HG02588 (cell line): ENCODE results near the gene DACH1.

Source experiments
- ATAC-seq: cut with Tn5 transposase; IDR thresholded peaks from one replicate; pipeline ENCODE4 v1.9.1; 2021; ENCODE audit warnings: mild to moderate bottlenecking, moderate library complexity; ENCODE audit not compliant: unreplicated experiment

The DACH1 gene

DNA sequence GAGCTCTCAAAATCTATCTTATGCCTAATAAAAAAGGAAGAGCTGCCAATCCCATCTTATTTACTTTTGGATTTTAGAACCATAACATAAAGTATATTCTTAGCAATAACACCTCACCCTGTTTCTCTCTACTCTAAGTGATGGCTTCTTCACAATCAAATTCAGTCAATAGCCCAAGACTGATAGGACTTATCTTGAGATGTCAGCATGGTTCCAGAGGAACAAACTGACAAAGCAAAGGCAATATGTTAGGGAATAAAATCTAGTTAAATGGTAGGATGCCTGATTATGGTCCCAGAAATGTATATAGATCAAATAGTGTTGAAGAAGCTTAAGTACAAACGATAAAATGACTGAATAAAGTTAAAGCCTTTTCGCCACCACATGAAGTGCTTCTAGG, 36.3 kb downstream of the DACH1 start:
- ATAC-seq = no peak

DNA sequence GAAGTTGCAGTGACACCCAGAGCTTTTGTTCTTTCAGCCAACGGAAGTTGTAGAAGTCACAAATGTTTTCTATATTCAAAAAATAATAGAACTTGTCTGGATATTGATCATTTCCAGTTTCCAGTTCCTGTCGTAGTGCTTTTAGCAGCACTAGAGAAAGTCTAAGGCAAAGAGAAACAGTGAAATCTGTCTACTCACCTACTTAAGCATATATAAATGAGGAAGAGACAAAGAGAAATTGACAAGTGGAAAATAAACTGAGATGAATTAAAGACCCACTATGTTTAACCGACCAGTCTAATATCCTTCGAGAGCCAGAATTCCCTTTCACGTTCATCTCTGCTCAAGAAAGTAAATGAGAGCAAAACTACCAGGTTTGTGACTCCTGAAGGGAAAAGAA, 36.7 kb downstream of the DACH1 start:
- no peak for ATAC-seq

DNA sequence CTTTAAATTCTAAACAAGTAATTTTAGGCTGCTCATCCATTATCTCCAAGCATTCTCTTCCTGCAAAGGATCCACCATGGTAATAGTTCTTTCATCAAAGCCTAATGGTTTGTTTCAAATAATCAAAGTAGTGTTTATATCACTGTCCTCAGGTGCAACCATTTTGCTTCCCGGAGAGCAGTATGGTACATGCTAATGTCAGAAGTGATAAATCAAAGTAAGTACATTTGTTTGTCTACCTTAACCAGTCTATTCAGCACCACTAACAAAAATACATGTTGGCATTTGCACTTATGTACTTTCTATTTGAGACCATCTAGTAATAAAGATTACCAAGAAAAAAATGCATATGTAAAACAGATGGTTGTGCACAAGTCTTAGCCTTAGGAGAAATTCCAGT, 37.5 kb downstream of the DACH1 start:
- no peak for ATAC-seq

DNA sequence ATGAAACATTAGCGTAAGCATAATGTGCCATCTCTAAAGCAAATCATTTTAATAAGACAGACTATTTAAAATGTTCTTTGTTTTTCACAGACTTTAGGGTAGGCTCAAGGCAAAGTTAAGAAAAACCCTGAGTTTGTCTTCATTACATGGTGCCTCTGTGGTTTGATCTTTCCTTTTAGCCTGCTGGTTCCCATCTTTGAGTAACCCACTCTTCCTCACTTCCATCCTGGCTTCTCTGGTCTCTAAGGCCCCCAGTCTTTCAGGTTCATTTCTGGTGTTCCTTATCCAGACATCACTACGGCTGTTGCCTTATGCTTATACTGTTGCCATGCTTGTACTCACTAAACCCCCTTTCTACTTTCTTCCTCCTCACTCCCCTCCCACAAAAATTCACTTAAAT, 38.4 kb downstream of the DACH1 start:
- ATAC-seq = no peak

DNA sequence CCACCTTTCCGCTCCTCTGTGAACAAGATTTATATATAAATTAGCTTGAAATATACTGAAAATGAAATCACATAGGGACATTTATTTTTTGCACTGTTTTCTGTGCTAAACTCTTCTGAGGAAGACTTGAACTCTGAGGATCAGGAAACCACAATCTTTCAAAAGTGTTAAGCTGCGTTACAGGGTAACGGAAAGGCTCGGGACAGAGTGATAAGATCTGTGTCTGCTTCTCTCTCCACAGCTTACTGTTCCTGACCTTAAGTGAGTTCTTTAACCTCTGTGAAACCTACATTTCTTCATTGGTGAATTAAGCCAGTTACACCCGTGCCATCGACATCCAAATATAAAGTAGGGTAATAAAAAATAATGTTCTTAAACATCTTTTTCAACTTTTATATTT, 38.9 kb downstream of the DACH1 start:
- ATAC-seq = no peak

DNA sequence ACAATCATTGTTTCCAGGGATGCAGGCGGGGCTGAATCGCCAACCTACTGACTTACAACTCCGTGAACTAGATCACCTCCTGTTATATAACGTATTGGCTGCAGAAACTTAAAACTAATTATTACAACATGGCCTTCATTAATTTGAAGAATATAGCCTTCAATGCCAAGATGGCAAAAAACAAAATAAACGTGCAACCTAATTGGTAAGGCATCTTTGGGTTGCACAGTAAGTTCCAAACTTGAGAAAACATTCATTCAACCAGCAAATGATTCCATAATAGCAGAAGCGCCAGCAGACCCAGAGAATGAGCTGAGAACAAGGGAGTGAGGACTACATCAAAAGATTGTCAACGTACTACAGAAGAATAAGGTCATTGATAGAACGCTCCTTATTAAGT, 39.8 kb downstream of the DACH1 start:
- ATAC-seq = no peak

DNA sequence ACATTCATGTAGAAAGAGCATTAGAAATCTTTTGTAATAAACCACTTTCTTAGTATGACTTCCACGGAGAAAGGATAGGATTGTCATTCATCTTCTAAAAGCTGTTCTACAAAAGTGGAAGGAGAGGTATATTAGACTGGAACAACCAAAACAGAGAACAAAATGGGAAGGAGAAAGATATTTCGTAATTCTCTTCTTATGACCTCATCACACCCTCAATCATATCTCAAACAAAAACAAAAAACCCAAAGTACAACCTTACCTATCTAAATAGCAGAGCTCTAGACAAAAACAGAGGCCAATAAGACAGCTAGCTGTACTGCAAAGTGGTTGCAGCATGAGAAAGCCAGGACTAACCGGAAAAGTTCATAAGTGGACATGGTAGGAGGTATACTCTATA, 46.3 kb downstream of the DACH1 start:
- ATAC-seq = no peak

DNA sequence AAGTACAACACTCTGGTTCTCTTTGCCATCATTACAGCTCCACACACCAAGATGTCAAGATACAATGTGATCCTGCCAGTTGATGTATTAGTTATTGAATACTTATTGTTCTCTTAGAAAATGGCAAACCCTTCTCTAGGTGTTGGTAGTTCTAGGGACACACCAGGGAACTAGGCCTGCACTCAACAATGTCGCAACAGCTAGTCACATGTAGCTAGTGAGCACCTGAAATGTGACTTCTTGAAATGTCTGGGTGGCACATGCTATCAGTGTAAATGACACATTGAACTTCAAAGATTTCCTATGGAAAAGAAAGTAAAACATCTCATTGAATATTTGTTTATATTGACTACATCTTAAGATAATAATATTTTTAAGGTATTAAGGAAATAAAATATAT, 49.7 kb downstream of the DACH1 start:
- ATAC-seq = no peak

DNA sequence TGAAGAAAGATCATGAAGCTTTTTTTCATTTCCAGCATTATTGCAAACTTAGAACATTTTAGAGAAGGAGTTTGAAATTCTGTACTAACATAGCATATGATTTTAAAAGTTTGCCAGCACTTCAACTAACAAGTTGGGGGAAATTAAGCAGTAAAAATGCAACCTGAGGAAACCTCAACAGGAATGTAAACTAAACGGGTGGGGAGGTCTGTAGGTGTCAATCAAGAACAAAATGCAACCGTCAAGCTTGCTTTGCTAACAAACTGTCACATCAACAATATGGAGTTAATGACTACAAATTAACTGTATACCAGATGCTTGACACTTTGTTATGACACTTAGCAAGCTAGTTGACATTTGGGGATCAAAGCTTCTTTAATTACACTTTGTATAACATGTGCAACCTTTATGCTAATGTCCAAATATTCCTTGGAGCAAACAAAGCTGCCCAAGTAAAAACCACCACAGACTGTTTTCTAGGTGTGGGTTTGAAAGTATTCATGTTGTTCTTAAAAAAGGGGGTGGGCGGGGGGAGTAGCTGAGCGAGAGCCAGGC, 52.1 kb downstream of the DACH1 start:
- ATAC-seq = no peak

DNA sequence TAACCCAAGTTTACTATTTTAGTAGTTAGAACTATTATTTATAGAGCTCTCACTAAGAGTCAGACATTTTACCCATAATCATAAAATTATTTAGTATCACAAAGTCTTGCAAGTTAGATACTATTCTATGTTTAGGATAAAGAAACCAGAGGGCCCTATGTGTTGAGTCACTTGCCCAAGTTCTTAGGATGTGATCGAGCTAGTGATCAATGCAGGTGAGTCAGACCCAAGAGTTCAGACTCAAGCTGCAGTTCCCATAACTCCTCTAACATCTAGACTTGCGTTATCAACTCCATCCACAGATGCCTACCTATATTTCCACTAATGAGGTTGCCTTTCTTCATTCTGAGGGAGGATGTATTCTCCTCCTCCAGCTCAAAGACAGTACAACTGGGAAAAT, 53.8 kb downstream of the DACH1 start:
- ATAC-seq = no peak

DNA sequence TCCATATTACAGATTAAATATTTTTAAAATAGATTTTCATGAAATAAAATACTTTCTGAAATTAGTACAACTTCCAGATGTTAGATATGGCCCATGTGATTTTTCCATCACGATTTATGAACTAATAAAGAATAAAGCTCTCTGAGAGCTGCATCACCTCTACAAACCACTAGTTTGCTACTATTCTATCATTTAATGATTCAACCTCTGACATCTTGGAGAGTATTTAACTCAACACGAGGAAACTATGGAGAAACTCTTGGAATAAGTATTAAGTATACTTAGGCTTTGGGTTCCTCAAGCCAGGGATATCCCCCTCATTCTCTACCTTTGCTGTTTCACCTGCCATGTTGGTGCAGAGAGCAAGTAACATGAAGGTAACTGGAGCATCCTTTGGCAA, 55.7 kb downstream of the DACH1 start:
- ATAC-seq = no peak

DNA sequence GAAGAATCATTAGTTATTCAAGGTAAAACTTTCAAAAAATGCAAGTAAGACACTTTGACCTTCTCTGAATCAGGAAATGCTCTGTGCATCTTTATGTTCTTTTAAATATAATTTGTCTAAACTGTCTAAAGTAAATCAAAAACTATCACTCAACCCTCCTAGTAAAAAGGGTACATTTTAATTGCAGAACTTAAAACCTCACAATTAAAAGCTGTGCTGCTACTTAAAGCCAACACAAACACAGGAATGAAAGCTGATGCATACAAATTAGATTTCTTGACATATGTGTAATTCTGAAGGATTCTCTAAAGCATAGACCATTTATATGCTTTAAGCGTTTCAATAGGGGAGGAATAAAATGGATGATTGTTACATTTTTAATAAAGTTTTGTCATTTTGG, 58.3 kb downstream of the DACH1 start:
- no peak for ATAC-seq

DNA sequence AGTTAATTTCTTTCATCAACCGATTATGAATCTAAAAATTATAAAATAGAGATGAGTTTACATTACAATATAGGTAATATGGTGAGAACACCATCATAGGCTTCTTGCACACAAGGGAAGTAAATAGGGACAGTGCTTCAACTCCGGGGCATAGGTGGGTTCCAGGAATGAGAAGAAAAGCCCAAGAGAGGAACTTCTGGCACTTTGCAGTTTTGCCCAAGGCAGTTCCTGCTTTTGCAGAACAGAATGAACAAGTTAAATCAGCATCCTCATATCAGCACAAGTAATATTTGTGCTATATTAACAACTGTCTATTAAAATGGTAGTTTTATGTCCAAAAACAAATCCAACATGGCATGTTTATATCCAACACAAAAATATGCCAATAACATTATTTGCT, 60.1 kb downstream of the DACH1 start:
- no peak for ATAC-seq

DNA sequence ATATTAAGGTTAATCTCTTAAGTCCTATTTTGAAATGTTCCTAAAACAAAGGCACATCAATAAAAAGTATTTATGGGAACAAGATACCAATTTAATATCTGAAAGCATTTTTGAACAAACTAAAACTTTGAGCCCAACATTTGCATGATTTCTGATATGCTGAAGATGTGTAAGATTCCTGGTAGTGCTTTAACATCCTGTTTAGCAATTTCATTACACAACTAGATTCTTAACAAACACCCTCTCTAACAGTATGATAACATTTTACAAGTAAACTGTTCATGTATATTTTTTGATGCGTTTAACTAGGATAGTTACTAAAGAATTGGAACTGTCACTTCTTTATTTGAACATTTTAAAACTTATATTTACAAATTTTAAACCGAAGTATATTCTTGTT, 63.9 kb downstream of the DACH1 start:
- ATAC-seq = no peak

DNA sequence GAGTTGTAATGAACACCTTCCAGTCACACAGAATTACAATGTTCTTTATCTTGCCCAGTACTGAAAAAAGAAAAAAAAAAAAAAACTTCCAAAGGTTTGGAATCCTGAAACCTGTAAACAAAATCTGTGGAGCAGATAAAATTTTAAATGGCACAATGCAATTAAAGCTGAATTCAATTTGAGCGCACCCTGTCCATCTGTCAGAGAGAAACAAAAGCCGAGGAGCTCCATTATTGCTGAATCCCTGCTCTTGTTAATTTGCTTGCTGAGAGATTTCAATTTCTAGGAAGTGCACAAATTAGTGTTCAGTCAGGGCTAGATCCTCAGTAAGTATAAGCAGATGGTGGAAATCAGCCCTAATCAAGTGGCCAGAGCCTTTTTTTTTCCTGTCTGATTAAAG, 65.2 kb downstream of the DACH1 start:
- ATAC-seq = no peak

DNA sequence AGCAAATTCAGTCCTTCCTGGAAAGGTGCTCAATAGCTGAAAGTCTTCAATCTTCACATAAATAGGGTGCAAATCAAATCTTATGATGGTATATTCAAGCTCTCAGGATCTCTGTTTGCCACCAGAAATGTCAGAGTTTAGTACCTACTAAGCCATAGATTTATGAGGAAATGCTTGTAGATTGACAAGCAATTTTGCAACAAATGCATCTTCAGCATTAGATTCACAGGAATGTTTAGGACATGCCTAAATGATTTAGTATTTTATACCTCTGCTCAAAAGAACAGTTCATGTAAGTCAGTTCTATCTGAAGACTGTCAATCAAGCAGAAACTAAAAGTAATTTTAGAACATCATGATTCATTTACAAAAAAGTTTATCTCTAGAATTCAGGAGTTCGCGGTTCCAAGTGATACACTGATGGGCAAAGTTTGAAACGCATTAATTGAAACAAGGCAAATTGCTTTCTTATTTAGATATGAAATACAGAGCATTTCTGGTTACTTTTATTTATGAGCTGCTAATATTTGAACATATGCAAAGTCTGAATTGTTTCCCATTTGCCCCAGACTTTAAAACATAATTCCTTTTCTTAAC, 65.7 kb downstream of the DACH1 start:
- no peak for ATAC-seq

DNA sequence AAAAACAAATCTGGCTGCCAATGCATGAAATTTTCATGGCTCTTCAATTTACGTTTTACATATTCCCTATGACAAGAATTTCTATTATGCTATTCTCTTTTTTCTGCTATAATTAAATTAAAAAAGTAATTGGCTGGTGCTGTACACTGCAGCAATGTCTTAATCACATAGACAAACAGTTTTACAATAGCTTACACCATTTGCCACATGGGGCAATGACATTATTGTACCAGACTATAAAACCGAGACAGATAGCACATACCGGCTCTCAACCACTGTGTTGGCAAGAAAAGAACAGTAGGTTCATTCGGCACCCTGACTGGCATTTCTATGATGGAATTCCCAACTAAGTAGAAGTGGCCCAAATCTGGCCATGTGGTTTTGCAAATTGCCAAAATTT, 67.7 kb downstream of the DACH1 start:
- ATAC-seq = no peak

DNA sequence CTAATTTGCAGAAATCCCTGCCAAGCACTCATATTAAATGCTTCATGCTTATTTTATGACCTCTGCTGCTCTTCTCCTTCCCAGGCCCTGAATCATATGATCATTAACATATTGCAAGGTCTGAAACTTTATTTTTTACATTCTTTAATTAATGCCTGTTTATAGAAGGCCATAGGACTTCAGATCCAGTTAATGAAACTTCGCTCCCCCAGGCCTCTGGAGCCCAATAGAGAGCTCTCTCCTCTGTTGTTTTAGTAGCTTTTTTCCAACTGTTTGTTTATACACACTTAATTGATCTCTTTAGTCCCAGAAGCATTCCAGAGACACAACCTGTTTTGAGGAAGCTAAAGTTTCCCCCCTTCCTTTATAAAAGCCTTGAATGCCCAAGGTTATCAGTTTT, 68.3 kb downstream of the DACH1 start:
- no peak for ATAC-seq

DNA sequence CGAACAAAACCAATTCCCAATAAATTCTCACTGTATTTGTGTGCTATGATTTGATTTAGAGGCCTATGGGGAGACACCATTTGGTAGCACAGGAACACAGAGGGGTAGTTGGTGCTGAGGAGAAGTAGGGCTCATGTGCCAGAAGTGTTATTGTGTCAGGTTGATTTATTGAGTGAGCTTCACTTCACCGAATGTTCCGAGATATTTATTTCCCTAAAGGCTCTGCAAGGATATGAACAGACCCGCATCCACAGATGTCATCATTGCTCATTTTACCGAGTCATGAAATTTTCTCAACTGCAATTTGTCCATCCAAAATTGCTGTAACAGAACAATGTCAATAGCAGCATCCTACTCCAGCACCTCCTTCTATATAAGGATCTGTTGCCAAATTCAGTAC, 69.5 kb downstream of the DACH1 start:
- no peak for ATAC-seq

DNA sequence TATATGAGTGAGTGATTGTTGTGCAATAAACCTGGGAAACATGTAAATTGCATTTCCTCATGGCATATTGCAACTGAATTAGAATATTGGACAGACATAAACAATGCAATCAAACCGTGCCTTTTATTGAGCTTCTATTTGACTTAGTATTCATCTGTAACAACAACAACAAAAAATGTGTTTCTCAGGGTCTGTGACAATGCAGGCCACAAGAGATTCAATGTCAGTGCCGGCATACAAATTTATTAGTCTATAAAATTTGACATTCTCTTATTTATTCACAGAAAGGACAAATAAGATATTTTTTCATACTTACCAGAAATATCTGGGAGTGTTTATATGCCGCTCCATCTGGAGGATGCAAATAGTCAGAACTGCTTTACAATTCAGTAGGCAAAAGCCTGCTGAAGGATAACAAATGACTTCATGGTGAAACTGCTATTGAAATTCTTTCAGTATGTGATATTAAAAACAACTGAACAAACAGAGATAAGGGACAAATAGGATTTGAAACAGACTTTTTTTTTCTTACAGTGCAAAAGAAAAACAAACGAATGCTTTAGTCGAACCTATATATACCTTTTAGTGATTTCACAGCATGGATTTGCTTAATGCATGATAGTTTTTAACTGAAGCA, 77.2 kb downstream of the DACH1 start:
- no peak for ATAC-seq

DNA sequence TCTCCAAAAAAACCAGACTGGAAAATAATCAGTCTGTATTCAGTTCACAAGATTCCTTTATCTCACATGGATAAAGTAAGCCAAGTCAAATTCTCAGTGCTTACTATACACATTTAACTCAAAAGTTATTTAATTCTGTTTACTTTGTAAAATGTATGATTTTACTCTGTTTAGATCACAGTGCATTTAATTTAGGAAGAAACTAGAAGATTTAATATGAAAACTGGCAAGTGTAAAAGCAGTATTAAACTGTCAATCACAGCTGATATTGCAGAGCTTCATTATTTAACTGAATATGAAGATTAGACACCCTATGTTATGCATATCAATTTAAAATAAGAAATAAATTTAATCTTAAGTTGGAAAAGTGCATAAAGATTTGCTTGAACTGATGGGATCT, 78.0 kb downstream of the DACH1 start:
- ATAC-seq = no peak

DNA sequence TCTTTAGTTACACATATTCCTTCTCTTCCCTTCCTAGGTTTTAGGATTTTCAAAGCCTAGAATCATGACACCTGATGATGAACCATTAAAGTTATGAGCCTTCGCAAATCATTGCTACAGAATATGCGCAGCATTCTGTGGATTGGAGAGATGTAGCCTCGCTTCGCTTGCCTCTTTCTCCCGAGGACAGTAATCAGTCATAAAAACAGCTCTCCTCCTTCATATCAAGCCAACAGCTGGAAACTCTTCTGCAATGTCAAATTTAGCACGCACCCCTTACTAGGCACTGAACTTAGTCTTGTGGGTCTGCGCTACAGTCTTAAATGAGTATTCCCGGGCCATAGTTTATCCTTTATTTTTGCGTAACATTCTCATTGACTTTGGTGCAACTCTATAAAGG, 79.6 kb downstream of the DACH1 start:
- ATAC-seq = no peak

DNA sequence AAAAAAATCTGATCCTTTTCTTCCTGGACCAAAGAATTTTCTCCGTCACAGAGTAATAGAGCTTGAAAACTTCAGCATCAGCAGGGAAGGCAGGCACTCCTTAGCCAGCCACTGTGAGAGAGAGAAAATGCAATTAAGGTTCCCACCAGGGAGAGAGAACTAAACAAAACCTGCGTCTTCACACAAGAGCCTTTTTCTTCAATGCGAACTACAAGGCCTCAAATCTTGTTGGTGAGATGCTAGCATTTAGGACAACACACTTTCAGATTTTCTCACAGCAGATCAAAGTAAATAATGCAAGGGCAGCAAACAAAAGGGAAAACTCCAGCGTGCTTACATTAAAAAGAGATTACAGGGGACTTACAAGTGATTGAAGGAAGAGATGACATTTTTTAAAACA, 80.1 kb downstream of the DACH1 start:
- ATAC-seq = no peak
